GM19328 (cell line): ENCODE measurements around the gene SLITRK3.
"Not testable (repeated sequence)": the region's sequence is repeated elsewhere in the genome, so short reads cannot be mapped to it uniquely, and the experiment has no call there.

Experiments
- ATAC-seq: cut with Tn5 transposase; IDR thresholded peaks from one replicate; pipeline ENCODE4 v1.9.1; 2021; ENCODE audit warnings: mild to moderate bottlenecking, moderate library complexity; ENCODE audit not compliant: unreplicated experiment

Gene SLITRK3

GRCh38 chr3:165192610-165193192 is 3.5 kb downstream of the SLITRK3 start:
- no peak for ATAC-seq

GRCh38 chr3:165191491-165191890 is 4.7 kb downstream of the SLITRK3 start:
- no peak for ATAC-seq

- ATAC-seq = no peak
Observed at GRCh38 chr3:165188452-165188851, 7.7 kb downstream of the SLITRK3 start.

- peak; percentile 97 for ATAC-seq
Observed at GRCh38 chr3:165185707-165186327, 10.4 kb downstream of the SLITRK3 start.

GRCh38 chr3:165181556-165181955 is 14.6 kb downstream of the SLITRK3 start:
- ATAC-seq = no peak

- ATAC-seq = no peak
Observed at GRCh38 chr3:165170236-165170635, 25.9 kb downstream of the SLITRK3 start.

- no peak for ATAC-seq
Observed at GRCh38 chr3:165169368-165169767, 26.8 kb downstream of the SLITRK3 start.

- no peak for ATAC-seq
Observed at GRCh38 chr3:165162883-165163282, 33.3 kb downstream of the SLITRK3 start.

GRCh38 chr3:165159760-165160421 is 36.3 kb downstream of the SLITRK3 start:
- no peak for ATAC-seq

GRCh38 chr3:165158011-165158410 is 38.2 kb downstream of the SLITRK3 start:
- no peak for ATAC-seq

DNA sequence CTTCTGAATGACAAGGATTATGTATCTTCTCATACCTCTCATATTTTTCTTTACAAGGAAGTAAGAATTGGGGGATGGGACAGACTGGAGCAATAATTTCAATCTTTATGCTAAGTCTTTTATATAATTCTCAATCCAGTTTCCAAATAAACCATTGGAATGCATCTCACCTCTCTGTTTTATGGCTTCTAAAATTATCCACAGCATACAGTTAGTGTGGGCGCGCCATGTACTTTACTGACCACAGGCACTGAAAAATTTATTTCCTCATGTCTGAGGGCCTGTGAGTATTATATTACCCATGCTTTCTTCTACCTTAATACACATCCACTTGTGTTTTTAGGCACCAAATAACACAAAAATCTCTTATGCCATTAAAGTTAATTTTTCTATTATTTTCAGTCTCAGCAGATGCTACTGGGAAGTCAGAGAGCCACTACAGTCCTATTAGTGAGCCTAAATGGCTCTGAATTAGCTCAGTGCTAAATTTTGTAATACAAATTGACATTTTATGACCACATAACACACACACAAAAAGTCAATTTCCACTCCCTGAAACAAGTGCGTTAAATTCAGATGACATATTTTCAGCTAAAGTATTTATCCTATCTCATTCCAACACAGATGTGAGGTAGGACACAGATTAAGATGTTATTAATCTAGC is 39.3 kb downstream of the SLITRK3 start:
- ATAC-seq = no peak

DNA sequence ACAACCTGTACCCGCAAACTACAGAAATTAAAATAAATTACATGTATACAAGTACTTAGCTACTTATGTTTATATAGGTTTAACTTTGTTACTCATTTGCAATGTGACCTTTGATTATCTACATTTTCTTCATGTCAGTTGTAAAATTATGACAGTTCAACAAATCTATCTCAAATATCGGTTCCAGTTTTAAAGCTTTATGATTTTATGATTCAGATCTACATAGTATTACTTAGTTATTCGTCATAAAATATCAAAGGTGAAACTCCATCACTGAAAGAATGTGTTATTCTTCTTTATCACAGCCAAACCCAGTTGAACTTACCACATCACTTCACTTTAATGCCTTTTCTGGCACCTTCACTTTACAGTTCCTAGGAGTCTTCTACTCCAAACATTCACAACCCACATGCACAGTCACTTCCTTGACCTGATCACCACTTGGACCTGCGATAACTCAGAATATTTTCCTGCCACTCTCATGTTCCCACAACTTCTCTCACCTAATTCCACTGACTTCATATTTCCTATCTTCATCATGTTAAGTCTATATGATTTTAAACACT is 47.2 kb downstream of the SLITRK3 start:
- ATAC-seq = no peak

GRCh38 chr3:165144271-165144670 is 51.9 kb downstream of the SLITRK3 start:
- no peak for ATAC-seq

GRCh38 chr3:165139918-165140317 is 56.3 kb downstream of the SLITRK3 start:
- ATAC-seq = not testable (repeated sequence)
